ENCODE measurements around the gene TPT1. TPM values are rescaled to one million over a fixed set of nuclear protein-coding genes. Genes with fewer than 3 reads are reported as not detected.

Gene TPT1
- total RNA-seq, 1 donor from 2014 or later, result 2,772 TPM

- H3K27me3 Mint-ChIP-seq (ENCODE audit: low read depth), result no peaks in the 10 kb centered on the region
- no peaks in the 10 kb centered on the region for H3K9me3 Mint-ChIP-seq
- H3K4me1 Mint-ChIP-seq, result peaks cover 37% of the 10 kb centered on the region
- peaks cover 41% of the 10 kb centered on the region for H3K36me3 Mint-ChIP-seq
- TF ChIP-seq CTCF (IDR thresholded peaks at IDR 0.05; ENCODE audit: unreplicated experiment), result no peak
- H3K27ac Mint-ChIP-seq, result peak overlapping the region; percentile 100
- DNase-seq (ENCODE audit: low spot score in 2 of 2, unreplicated experiment in 2 of 2), result no peak
- peak overlapping the region; percentile 98 for H3K4me3 Mint-ChIP-seq
Measured at GRCh38 chr13:45339399-45339798, 1.6 kb downstream of the TPT1 start.

DNA sequence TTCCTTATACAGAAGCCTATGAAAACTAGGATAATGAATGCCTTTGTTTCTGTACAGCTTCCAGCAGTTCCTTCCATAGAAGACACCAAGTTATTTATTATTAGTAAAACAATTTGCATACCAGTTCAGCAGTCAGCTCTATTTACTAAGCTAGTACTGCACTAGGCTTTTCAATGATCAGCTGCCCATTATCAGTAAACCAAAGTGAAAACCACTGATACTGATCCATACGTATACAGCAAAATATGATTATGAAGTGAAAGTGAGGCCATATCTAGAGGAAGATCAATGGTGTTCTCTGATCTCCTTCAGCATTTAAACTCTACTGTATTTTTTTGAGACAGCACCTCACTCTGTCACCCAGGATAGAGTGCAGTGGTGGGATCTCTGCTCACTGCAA, 3.2 kb downstream of the TPT1 start:
- Mint-ChIP-seq H3K27ac (no peak overlapping the region), H3K36me3 (peaks cover 45% of the 10 kb centered on the region), H3K27me3 (ENCODE audit: low read depth) (no peaks in the 10 kb centered on the region), H3K4me1 (peaks cover 37% of the 10 kb centered on the region), H3K4me3 (no peak overlapping the region), H3K9me3 (no peaks in the 10 kb centered on the region)
- DNase-seq (ENCODE audit: low spot score in 2 of 2, unreplicated experiment in 2 of 2), result no peak
- no peak for TF ChIP-seq CTCF (IDR thresholded peaks at IDR 0.05; ENCODE audit: unreplicated experiment)

GRCh38 chr13:45337395-45337794, 3.6 kb downstream of the TPT1 start:
- Mint-ChIP-seq H3K4me3 (no peak overlapping the region), H3K9me3 (no peaks in the 10 kb centered on the region), H3K4me1 (peaks cover 36% of the 10 kb centered on the region), H3K27ac (no peak overlapping the region), H3K27me3 (ENCODE audit: low read depth) (no peaks in the 10 kb centered on the region), H3K36me3 (peaks cover 45% of the 10 kb centered on the region)
- TF ChIP-seq CTCF (IDR thresholded peaks at IDR 0.05; ENCODE audit: unreplicated experiment), result no peak
- no peak for DNase-seq (ENCODE audit: low spot score in 2 of 2, unreplicated experiment in 2 of 2)

GRCh38 chr13:45336025-45336800, 4.8 kb downstream of the TPT1 start:
- TF ChIP-seq CTCF (IDR thresholded peaks at IDR 0.05; ENCODE audit: unreplicated experiment), result no peak
- peaks cover 30% of the 10 kb centered on the region for H3K4me1 Mint-ChIP-seq
- no peak overlapping the region for H3K27ac Mint-ChIP-seq
- H3K9me3 Mint-ChIP-seq, result no peaks in the 10 kb centered on the region
- DNase-seq (ENCODE audit: low spot score in 2 of 2, unreplicated experiment in 2 of 2), result no peak
- H3K4me3 Mint-ChIP-seq, result no peak overlapping the region
- H3K27me3 Mint-ChIP-seq (ENCODE audit: low read depth), result no peaks in the 10 kb centered on the region
- peaks cover 45% of the 10 kb centered on the region for H3K36me3 Mint-ChIP-seq

DNA sequence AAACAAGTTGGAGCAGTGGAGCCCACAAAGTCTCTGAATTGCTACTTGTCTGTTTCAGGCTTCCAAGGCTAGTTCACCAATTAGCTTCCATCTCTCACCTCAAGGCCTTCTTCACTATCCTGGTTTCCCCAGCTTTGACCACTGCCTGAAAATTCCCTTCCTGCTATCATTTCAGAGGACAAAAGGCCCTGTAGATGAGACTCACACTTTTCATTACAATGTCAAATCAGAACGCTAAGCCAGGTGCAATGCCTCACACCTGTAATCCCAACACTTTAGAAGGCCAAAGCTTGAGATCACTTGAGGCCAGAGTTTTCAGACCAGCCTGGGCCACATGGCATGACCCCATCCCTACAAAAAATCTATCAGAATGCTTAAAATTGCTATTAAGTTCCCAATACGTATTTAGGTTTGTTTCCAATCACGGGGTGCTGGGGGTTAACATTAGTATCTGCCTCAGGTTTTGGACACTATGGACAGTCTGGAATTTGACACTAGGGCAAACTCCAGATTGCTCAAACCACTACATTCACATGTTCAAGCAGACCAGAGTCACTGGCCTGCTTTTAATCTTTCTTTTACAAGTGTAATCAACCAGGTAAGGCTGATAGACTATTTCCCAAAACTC, 5.5 kb downstream of the TPT1 start:
- Mint-ChIP-seq H3K4me1 (peaks cover 30% of the 10 kb centered on the region), H3K4me3 (no peak overlapping the region), H3K36me3 (peaks cover 44% of the 10 kb centered on the region), H3K9me3 (no peaks in the 10 kb centered on the region), H3K27ac (no peak overlapping the region), H3K27me3 (ENCODE audit: low read depth) (no peaks in the 10 kb centered on the region)
- no peak for TF ChIP-seq CTCF (IDR thresholded peaks at IDR 0.05; ENCODE audit: unreplicated experiment)
- DNase-seq (ENCODE audit: low spot score in 2 of 2, unreplicated experiment in 2 of 2), result no peak

Data from mesothelial cell of epicardium (in vitro differentiated cells).